SH-SY5Y (cell line): Measurements from ENCODE around the gene ANO8.

Experiments used
- GATA2 ChIP-seq: IDR thresholded peaks from 2 replicates; pipeline ENCODE4 v1.6.1; 2011; ENCODE audit warnings: mild to moderate bottlenecking, low read depth, low read length
- GATA3 ChIP-seq: IDR thresholded peaks from 2 replicates; pipeline ENCODE4 v1.6.1; 2011; ENCODE audit warnings: low read depth, mild to moderate bottlenecking, low read length, moderate library complexity

The ANO8 gene

GRCh38 chr19:17279436-17279835 is 55.2 kb downstream of the ANO8 start:
- TF ChIP-seq GATA3 (no peak), GATA2 (no peak)

GRCh38 chr19:17275441-17276175 is 59.0 kb downstream of the ANO8 start:
- TF ChIP-seq GATA2 (no peak), GATA3 (no peak)
